NCI-H146 treated with DMSO at 0.1 percent for 48 hours (cell line): Measurements from ENCODE around the gene EREG.

ENCODE experiments used
- DNase-seq: peaks from one replicate; lab custom pipeline; 2025; ENCODE audit not compliant: unreplicated experiment; lab: John Stamatoyannopoulos, UW

Gene EREG

GRCh38 chr4:74364652-74365491, at the start of gene EREG:
EREG (plus strand) TSS chr4:74365145; CDS start chr4:74365309, 164 bp downstream.
- no peak for DNase-seq

GRCh38 chr4:74315376-74315775, 49.6 kb upstream of the EREG start:
- no peak for DNase-seq

- DNase-seq: no peak
These were observed 48.5 kb upstream of the EREG start for GRCh38 chr4:74316397-74316796.

GRCh38 chr4:74317616-74318246, 47.2 kb upstream of the EREG start:
- no peak for DNase-seq

GRCh38 chr4:74318276-74318675, 46.7 kb upstream of the EREG start:
- no peak for DNase-seq

GRCh38 chr4:74319470-74319869, 45.5 kb upstream of the EREG start:
- DNase-seq: no peak

- peak; percentile 2 for DNase-seq
These were observed 44.3 kb upstream of the EREG start for GRCh38 chr4:74320559-74321118.

GRCh38 chr4:74322301-74322700, 42.6 kb upstream of the EREG start:
- no peak for DNase-seq

- DNase-seq: no peak
These were observed 41.3 kb upstream of the EREG start for GRCh38 chr4:74323663-74324062.

GRCh38 chr4:74324262-74324661, 40.7 kb upstream of the EREG start:
- no peak for DNase-seq

GRCh38 chr4:74325886-74326285, 39.1 kb upstream of the EREG start:
- DNase-seq: no peak

- DNase-seq: no peak
These were observed 37.2 kb upstream of the EREG start for GRCh38 chr4:74327762-74328161.

GRCh38 chr4:74328501-74328900, 36.4 kb upstream of the EREG start:
- DNase-seq: no peak

- no peak for DNase-seq
These were observed 35.6 kb upstream of the EREG start for GRCh38 chr4:74329307-74329706.

- no peak for DNase-seq
These were observed 34.6 kb upstream of the EREG start for GRCh38 chr4:74330295-74330750.

- DNase-seq: no peak
These were observed 33.7 kb upstream of the EREG start for GRCh38 chr4:74331252-74331651.

GRCh38 chr4:74331944-74332343, 33.0 kb upstream of the EREG start:
- DNase-seq: no peak

GRCh38 chr4:74334636-74335035, 30.3 kb upstream of the EREG start:
- no peak for DNase-seq

- no peak for DNase-seq
These were observed 29.5 kb upstream of the EREG start for GRCh38 chr4:74335341-74336021.

GRCh38 chr4:74338792-74339333, 26.1 kb upstream of the EREG start:
- no peak for DNase-seq

GRCh38 chr4:74339501-74339900, 25.4 kb upstream of the EREG start:
- no peak for DNase-seq
